Stimulated activated CD4-positive, alpha-beta T cell treated with anti-CD3 and anti-CD28 coated beads, TNF-alpha, amount 100 ng/mL, for 1 hour (primary cell): ENCODE results near the gene CTAGE4.
"Not testable (repeated sequence)": the region's sequence is repeated elsewhere in the genome, so short reads cannot be mapped to it uniquely, and the experiment has no call there.

Experiments used
- DNase-seq, 3 donors: peaks; one replicate each; pipeline ENCODE4 v3.0.0-alpha.2; 2020; ENCODE audit warnings: low read depth in 3 of 3, low spot score in 1 of 3

Gene CTAGE4

GRCh38 chr7:144183166-144183565, at the start of gene CTAGE4:
CTAGE4 (plus strand) TSS chr7:144183466; CDS start chr7:144183504, 38 bp downstream.
- not testable (repeated sequence) for DNase-seq

GRCh38 chr7:144134116-144134515, 49.1 kb upstream of the CTAGE4 start:
- no peak for DNase-seq

GRCh38 chr7:144137501-144137900, 45.8 kb upstream of the CTAGE4 start:
- no peak for DNase-seq

GRCh38 chr7:144142187-144142586, 41.1 kb upstream of the CTAGE4 start:
- DNase-seq: no peak

GRCh38 chr7:144144426-144144825, 38.8 kb upstream of the CTAGE4 start:
- no peak for DNase-seq

- DNase-seq: no peak
These were observed 34.9 kb upstream of the CTAGE4 start for GRCh38 chr7:144148224-144148827.

GRCh38 chr7:144158861-144159260, 24.4 kb upstream of the CTAGE4 start:
- DNase-seq: no peak

GRCh38 chr7:144164784-144165183, 18.5 kb upstream of the CTAGE4 start:
- no peak for DNase-seq

- not testable (repeated sequence) for DNase-seq
These were observed 11.5 kb upstream of the CTAGE4 start for GRCh38 chr7:144171594-144172350.

- no peak for DNase-seq
These were observed 8.7 kb upstream of the CTAGE4 start for GRCh38 chr7:144174613-144175012.

GRCh38 chr7:144178380-144179164, 4.7 kb upstream of the CTAGE4 start:
- peak in 1 of 3 donors; percentile 4 for DNase-seq

- DNase-seq: not testable (repeated sequence)
These were observed 4.1 kb upstream of the CTAGE4 start for GRCh38 chr7:144179165-144179479.

- not testable (repeated sequence) for DNase-seq
These were observed 4.6 kb downstream of the CTAGE4 start for GRCh38 chr7:144187848-144188247.

GRCh38 chr7:144188578-144189171, 5.4 kb downstream of the CTAGE4 start:
- not testable (repeated sequence) for DNase-seq

- DNase-seq: not testable (repeated sequence)
These were observed 10.5 kb downstream of the CTAGE4 start for GRCh38 chr7:144193782-144194181.

- DNase-seq: not testable (repeated sequence)
These were observed 11.2 kb downstream of the CTAGE4 start for GRCh38 chr7:144194453-144194852.

- not testable (repeated sequence) for DNase-seq
These were observed 12.1 kb downstream of the CTAGE4 start, which contains the start of gene ARHGEF35 for GRCh38 chr7:144195212-144195872. ARHGEF35 (minus strand) TSS chr7:144195833; CDS start chr7:144188383, 7,450 bp downstream.

- not testable (repeated sequence) for DNase-seq
These were observed 15.7 kb downstream of the CTAGE4 start for GRCh38 chr7:144198934-144199333.

- DNase-seq: not testable (repeated sequence)
These were observed 18.7 kb downstream of the CTAGE4 start for GRCh38 chr7:144201978-144202377.

- DNase-seq: not testable (repeated sequence)
These were observed 19.8 kb downstream of the CTAGE4 start for GRCh38 chr7:144203086-144203485.

GRCh38 chr7:144205306-144205705, 22.0 kb downstream of the CTAGE4 start:
- not testable (repeated sequence) for DNase-seq
